ENCODE data around the gene VTCN1. TPM values are rescaled to one million over a fixed set of nuclear protein-coding genes. Genes with fewer than 3 reads are reported as not detected.
"Not testable (repeated sequence)": the region's sequence is repeated elsewhere in the genome, so short reads cannot be mapped to it uniquely, and the experiment has no call there.

VTCN1 gene
- total and polyA plus RNA-seq, 9 donors, result 0.04 to 2.0 (median 0.11) TPM; not detected in 1

DNA sequence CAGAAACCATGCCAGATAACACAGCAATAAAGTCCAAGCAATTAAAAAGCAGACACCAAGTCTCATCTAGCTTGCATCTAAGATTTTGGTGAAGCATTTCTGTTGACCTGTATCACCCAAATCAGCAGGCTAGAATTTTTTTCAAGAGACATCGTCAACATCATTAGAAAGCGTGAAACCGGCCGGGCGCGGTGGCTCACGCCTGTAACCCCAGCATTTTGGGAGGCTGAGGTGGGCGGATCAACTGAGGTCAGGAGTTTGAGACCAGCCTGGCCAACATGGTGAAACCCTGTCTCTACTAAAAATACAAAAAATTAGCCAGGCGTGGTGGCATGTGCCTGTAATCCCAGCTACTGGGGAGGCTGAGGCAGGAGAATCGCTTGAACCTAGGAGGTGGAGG, 91.6 kb downstream of the VTCN1 start:
- peaks cover 35% of the 10 kb centered on the region for H3K36me3 ChIP-seq (ENCODE audit: control insufficient read depth, insufficient read depth, low read length)
- peaks cover 45% of the 10 kb centered on the region for H3K4me1 ChIP-seq (ENCODE audit: control insufficient read depth, insufficient read depth, low read length)
- H3K4me3 ChIP-seq (ENCODE audit: low read length); DNase-seq; H3K27ac ChIP-seq (ENCODE audit: low read length); H3K9me3 ChIP-seq (replicated peaks; ENCODE audit: control insufficient read depth, low read depth, low read length); H3K27me3 ChIP-seq (ENCODE audit: control insufficient read depth, insufficient read depth, low read length): not testable (repeated sequence)
- WGBS (ENCODE audit: insufficient coverage), result 95% methylated on average over 8 of the region's 10 CpGs

DNA sequence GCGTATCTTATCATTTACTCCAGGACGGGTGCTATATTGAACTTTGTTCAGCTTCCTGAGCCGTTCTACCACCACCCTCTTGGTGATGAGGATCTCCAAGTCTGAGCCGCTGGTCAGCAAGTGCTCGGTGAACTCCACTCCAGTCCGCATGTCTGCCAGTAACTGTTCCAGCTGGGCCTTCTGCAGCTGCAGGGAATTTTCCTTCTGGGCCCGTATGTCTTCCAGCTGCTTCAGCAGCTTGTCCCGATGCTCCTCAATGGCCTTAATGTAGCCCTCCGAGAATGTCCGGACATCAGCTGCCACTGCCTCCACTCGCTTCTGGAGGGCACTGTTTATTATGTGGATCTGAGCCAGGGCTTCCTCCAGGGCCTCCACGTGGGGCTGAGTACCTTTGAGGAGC, 92.6 kb downstream of the VTCN1 start:
- DNase-seq, result peak; percentile 79
- Histone ChIP-seq H3K27ac (ENCODE audit: low read length) (peak overlapping the region; percentile 53), H3K9me3 (replicated peaks; ENCODE audit: control insufficient read depth, low read depth, low read length) (no peaks in the 10 kb centered on the region), H3K4me3 (ENCODE audit: low read length) (no peak overlapping the region), H3K27me3 (ENCODE audit: control insufficient read depth, insufficient read depth, low read length) (no peaks in the 10 kb centered on the region), H3K36me3 (ENCODE audit: control insufficient read depth, insufficient read depth, low read length) (peaks cover 41% of the 10 kb centered on the region), H3K4me1 (ENCODE audit: control insufficient read depth, insufficient read depth, low read length) (peaks cover 42% of the 10 kb centered on the region)
- WGBS (ENCODE audit: insufficient coverage), result 60% methylated on average over 10 of the region's 12 CpGs

DNA sequence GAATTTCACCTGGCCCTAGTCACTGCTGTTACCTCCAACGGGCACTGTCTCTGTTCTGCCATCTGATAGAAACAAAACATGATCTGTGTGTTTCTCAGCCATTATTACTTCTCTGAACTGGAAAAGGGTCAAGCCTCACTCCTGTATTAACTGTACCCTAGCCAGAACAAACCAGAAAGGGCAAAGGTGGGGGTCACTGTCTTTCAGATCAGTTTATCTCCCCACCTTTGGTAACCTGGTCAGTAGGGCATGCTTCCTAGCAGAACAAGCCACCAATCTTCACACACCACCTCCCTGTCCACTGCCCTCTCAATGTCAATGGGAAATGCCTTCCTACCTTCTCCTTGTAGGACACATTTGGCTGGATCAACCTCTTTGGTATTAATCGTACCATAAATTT, 93.0 kb downstream of the VTCN1 start:
- no peak overlapping the region for H3K4me3 ChIP-seq (ENCODE audit: low read length)

DNA sequence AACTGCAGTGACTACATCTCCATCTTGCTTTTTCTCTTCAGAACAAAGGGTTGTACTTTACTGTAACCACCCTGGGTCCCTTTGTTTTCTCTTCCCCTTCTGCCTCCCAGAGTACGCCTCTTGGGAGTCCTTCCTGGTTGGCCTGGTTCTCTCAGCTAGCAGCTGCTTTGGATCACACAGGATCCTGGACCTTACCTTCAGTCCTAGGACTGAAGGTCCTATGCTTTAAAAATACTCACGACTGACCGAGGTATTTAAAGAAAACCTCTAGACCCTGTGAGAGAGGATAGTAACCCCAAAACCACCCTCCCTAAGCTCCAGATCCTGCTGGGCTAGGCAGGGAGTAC, 94.0 kb downstream of the VTCN1 start:
- Histone ChIP-seq H3K4me3 (ENCODE audit: low read length) (no peak overlapping the region), H3K9me3 (replicated peaks; ENCODE audit: control insufficient read depth, low read depth, low read length) (no peaks in the 10 kb centered on the region), H3K36me3 (ENCODE audit: control insufficient read depth, insufficient read depth, low read length) (peaks cover 52% of the 10 kb centered on the region), H3K4me1 (ENCODE audit: control insufficient read depth, insufficient read depth, low read length) (peaks cover 33% of the 10 kb centered on the region), H3K27me3 (ENCODE audit: control insufficient read depth, insufficient read depth, low read length) (no peaks in the 10 kb centered on the region), H3K27ac (ENCODE audit: low read length) (no peak overlapping the region)
- 93% methylated on average over 1 of the region's 3 CpGs for WGBS (ENCODE audit: insufficient coverage)
- DNase-seq, result no peak

More for the DNA sequence above, 93.0 kb downstream of the VTCN1 start:
- WGBS (ENCODE audit: insufficient coverage), result 86% methylated on average over 1 of the region's 2 CpGs
- no peaks in the 10 kb centered on the region for H3K27me3 ChIP-seq (ENCODE audit: control insufficient read depth, insufficient read depth, low read length)
- H3K9me3 ChIP-seq (replicated peaks; ENCODE audit: control insufficient read depth, low read depth, low read length), result no peaks in the 10 kb centered on the region
- H3K27ac ChIP-seq (ENCODE audit: low read length), result peak overlapping the region; percentile 53
- DNase-seq, result no peak
- H3K4me1 ChIP-seq (ENCODE audit: control insufficient read depth, insufficient read depth, low read length), result peaks cover 41% of the 10 kb centered on the region
- peaks cover 45% of the 10 kb centered on the region for H3K36me3 ChIP-seq (ENCODE audit: control insufficient read depth, insufficient read depth, low read length)

DNA sequence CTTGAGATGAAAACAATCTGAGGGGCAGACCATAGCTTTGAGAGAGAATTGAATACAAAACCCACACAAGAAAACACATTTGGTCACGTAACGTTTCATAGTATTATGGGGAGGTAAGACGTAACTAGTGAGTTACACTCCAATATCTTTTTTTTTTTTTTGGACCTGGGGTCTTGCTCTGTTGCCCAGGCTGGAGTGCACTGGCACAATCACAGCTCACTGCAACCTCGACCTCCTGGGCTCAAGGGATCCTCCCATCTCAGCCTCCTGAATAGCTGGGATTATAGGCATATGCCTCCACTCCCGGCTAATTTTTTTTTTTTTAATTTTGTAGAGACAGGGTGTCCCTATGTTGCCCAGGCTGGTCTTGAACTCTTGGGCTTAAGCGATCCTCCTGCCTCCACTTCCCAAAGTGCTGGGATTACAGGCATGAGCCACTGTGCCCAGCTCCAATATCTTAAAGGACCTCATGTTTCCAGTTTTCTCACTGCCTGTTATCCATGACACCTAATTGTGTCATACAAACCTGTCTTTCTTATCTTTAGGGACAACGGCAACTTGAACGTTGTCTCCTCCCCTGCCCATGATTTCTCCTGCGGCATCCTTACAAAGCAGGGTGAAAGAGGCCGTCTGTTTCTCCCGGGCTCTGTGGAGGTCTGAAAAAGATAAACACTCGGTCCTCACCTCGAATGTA, 94.5 kb downstream of the VTCN1 start:
- peaks cover 52% of the 10 kb centered on the region for H3K36me3 ChIP-seq (ENCODE audit: control insufficient read depth, insufficient read depth, low read length)
- H3K4me1 ChIP-seq (ENCODE audit: control insufficient read depth, insufficient read depth, low read length), result peaks cover 33% of the 10 kb centered on the region
- WGBS (ENCODE audit: insufficient coverage), result 91% methylated on average over 9 of the region's 13 CpGs
- H3K4me3 ChIP-seq (ENCODE audit: low read length), result no peak overlapping the region
- no peak for DNase-seq
- no peak overlapping the region for H3K27ac ChIP-seq (ENCODE audit: low read length)
- H3K9me3 ChIP-seq (replicated peaks; ENCODE audit: control insufficient read depth, low read depth, low read length), result no peaks in the 10 kb centered on the region
- no peaks in the 10 kb centered on the region for H3K27me3 ChIP-seq (ENCODE audit: control insufficient read depth, insufficient read depth, low read length)

DNA sequence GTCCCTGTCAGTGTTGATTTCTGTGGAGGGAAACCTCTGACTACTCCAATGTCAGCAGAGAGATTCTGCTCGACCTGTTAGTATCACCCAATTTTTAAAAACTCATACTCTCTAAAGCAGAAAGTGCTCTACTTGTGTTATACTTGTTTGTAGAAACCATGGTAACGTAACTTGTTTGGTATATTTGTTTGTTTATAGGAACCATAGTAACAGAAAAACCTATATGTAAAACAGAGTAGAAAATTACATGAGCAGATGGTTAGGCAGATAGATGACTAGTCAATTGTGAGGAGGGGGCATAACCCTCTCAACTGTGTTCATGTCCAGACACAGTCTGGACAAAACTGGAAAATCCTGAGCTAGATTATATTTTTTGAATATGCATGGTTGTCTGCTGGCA, 95.8 kb downstream of the VTCN1 start:
- no CpG with 5 or more reads among the region's 2 CpGs for WGBS (ENCODE audit: insufficient coverage)
- Histone ChIP-seq H3K4me3 (ENCODE audit: low read length) (no peak overlapping the region), H3K27me3 (ENCODE audit: control insufficient read depth, insufficient read depth, low read length) (no peaks in the 10 kb centered on the region), H3K4me1 (ENCODE audit: control insufficient read depth, insufficient read depth, low read length) (peaks cover 24% of the 10 kb centered on the region), H3K27ac (ENCODE audit: low read length) (peak overlapping the region; percentile 15), H3K9me3 (replicated peaks; ENCODE audit: control insufficient read depth, low read depth, low read length) (no peaks in the 10 kb centered on the region), H3K36me3 (ENCODE audit: control insufficient read depth, insufficient read depth, low read length) (peaks cover 64% of the 10 kb centered on the region)
- peak; percentile 60 for DNase-seq

DNA sequence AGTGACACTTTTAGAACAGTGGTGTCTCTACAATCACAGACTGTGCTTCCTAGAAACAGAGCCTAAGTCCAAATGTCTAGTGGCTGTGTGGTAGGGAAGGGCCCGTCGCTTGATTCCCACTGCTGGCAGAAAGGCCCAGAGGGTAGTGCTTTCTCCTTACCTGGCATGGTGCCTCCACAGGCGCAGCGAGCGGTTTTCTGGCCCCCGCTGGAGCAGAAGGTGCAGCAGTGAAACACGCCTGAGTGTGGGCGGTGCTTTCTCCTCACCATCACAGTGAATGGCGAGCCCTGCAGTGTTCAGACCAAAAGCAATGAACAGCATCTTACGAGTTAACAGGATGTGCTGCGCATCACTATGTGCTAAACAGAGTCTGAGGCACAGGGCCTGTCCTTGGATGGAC, 97.5 kb downstream of the VTCN1 start:
- DNase-seq, result no peak
- H3K4me1 ChIP-seq (ENCODE audit: control insufficient read depth, insufficient read depth, low read length), result peaks cover 14% of the 10 kb centered on the region
- H3K27ac ChIP-seq (ENCODE audit: low read length), result no peak overlapping the region
- H3K36me3 ChIP-seq (ENCODE audit: control insufficient read depth, insufficient read depth, low read length), result peaks cover 79% of the 10 kb centered on the region
- no peaks in the 10 kb centered on the region for H3K9me3 ChIP-seq (replicated peaks; ENCODE audit: control insufficient read depth, low read depth, low read length)
- H3K27me3 ChIP-seq (ENCODE audit: control insufficient read depth, insufficient read depth, low read length), result no peaks in the 10 kb centered on the region
- no peak overlapping the region for H3K4me3 ChIP-seq (ENCODE audit: low read length)
- WGBS (ENCODE audit: insufficient coverage), result 94% methylated on average over 11 of the region's 11 CpGs

DNA sequence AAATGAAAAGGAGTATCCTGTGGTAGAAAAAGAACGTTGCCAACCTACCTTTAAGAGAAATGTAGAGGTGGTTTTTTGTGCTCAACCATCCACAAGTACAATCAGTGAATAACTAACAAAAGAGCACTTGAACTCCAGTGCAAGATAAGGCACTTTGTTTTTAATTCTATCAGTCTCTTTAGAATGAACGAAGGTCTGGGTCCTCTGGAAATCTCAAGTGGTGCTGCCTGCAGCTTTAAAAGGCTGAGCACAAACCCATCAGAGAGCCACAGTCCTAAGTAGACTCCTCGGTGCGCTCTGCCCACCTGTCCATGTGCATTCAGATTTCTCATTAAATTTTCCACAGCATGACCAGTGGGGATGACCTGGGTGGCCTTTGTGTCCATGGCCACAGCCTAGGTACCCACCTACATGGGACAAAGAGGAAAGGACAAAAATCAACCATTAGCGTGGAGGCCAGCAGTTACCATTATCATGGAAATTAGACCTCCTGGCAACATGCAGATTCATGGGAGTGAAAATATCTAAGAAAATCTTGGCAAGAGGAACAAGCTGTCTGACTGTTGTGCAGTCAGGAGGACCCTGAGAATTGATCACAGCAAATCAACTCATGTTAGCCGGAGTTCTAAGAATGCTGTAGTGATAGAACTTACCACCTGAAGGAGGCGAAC, 98.5 kb downstream of the VTCN1 start:
- DNase-seq, result no peak
- Histone ChIP-seq H3K4me1 (ENCODE audit: control insufficient read depth, insufficient read depth, low read length) (peaks cover 7% of the 10 kb centered on the region), H3K27ac (ENCODE audit: low read length) (no peak overlapping the region), H3K4me3 (ENCODE audit: low read length) (no peak overlapping the region), H3K27me3 (ENCODE audit: control insufficient read depth, insufficient read depth, low read length) (no peaks in the 10 kb centered on the region), H3K9me3 (replicated peaks; ENCODE audit: control insufficient read depth, low read depth, low read length) (no peaks in the 10 kb centered on the region), H3K36me3 (ENCODE audit: control insufficient read depth, insufficient read depth, low read length) (peaks cover 79% of the 10 kb centered on the region)
- WGBS (ENCODE audit: insufficient coverage), result 93% methylated on average over 3 of the region's 7 CpGs

DNA sequence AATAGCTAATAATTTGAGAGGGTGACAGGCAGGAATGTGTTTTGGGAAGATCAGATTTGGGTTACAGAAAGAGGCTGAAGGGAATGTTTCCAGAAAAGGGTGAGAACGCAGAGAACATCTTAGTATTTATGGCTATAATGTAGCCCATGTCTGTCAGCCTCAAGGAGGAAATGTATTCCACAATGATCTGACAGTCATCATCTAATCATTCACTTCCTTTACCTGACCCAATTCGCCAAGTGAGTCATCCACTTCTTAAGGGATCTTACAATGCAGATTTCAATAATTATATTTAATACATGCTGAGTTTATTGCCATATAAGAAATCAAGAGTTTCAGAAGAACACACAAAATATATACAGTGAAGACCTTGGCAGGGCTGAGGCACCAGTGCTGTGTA, 100.0 kb downstream of the VTCN1 start:
- H3K27ac ChIP-seq (ENCODE audit: low read length), result no peak overlapping the region
- no CpG with 5 or more reads among the region's 2 CpGs for WGBS (ENCODE audit: insufficient coverage)

DNA sequence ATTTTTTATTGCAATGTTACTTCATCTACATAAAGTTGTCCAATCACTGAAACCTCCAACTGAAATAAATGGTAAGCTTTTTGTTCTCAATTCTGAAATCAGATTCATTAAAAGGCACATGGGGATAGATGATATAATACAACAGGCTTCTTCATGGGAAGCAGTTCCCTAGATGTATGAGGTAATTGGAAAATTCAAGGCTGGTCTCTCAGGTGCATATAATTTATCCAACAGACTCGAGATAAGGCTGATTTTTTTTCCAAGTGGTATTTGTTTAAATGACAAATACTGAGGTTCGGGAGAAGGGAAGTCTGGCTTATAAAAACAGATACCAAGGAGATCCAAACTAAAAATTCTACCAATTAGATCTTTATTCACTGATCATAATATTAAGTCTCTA, 103.4 kb downstream of the VTCN1 start:
- no peaks in the 10 kb centered on the region for H3K27me3 ChIP-seq (ENCODE audit: control insufficient read depth, insufficient read depth, low read length)
- H3K4me3 ChIP-seq (ENCODE audit: low read length), result no peak overlapping the region
- WGBS (ENCODE audit: insufficient coverage), result no CpG with 5 or more reads among the region's 2 CpGs
- no peaks in the 10 kb centered on the region for H3K9me3 ChIP-seq (replicated peaks; ENCODE audit: control insufficient read depth, low read depth, low read length)
- DNase-seq, result no peak
- no peaks in the 10 kb centered on the region for H3K4me1 ChIP-seq (ENCODE audit: control insufficient read depth, insufficient read depth, low read length)
- H3K36me3 ChIP-seq (ENCODE audit: control insufficient read depth, insufficient read depth, low read length), result peaks cover 46% of the 10 kb centered on the region
- no peak overlapping the region for H3K27ac ChIP-seq (ENCODE audit: low read length)

More for the DNA sequence above, 100.0 kb downstream of the VTCN1 start:
- Histone ChIP-seq H3K27me3 (ENCODE audit: control insufficient read depth, insufficient read depth, low read length) (no peaks in the 10 kb centered on the region), H3K36me3 (ENCODE audit: control insufficient read depth, insufficient read depth, low read length) (peaks cover 69% of the 10 kb centered on the region), H3K9me3 (replicated peaks; ENCODE audit: control insufficient read depth, low read depth, low read length) (no peaks in the 10 kb centered on the region), H3K4me3 (ENCODE audit: low read length) (no peak overlapping the region), H3K4me1 (ENCODE audit: control insufficient read depth, insufficient read depth, low read length) (no peaks in the 10 kb centered on the region)
- DNase-seq, result no peak

Data from muscle of leg (tissue), 11 donors.